HepG2 (cell line): ENCODE measurements around the gene MRPS7. TPM values are rescaled to one million over a fixed set of nuclear protein-coding genes. Genes with fewer than 3 reads are reported as not detected.
A peak's percentile ranks its signal among the peaks of the same experiment; 100 is the strongest.

ENCODE experiments used
- AKNA ChIP-seq: sonication (generic); formaldehyde crosslinking; IDR thresholded peaks from 2 replicates; pipeline ENCODE4 v1.4.0; 2020; ENCODE audit warnings: missing genetic modification reagents, borderline replicate concordance
- ATF7 ChIP-seq, 2 experiments: fragments of 450-650 bp in 1 of 2; sonication (generic) in 1 of 2; formaldehyde crosslinking in 1 of 2; IDR thresholded peaks; 2 replicates each; pipeline versions ENCODE4 v1.4.0 to v1.6.1; 2016 to 2020; ENCODE audit warnings: antibody characterized with exemption in 1 of 2, mild to moderate bottlenecking in 1 of 2, missing genetic modification reagents in 1 of 2
- CHCHD3 ChIP-seq: sonication (generic); formaldehyde crosslinking; IDR thresholded peaks from 2 replicates; pipeline ENCODE4 v1.8.0; 2022; ENCODE audit warnings: mild to moderate bottlenecking, missing genetic modification reagents, moderate library complexity
- ETV6 ChIP-seq: sonication (generic); formaldehyde crosslinking; conservative IDR thresholded peaks from 2 replicates; pipeline ENCODE4 v1.4.0; 2020; ENCODE audit warnings: missing genetic modification reagents
- EZH2 ChIP-seq: conservative IDR thresholded peaks from 2 replicates; pipeline ENCODE4 v1.6.1; 2012; ENCODE audit warnings: mild to moderate bottlenecking, low read depth, low read length, moderate library complexity
- HDAC1 ChIP-seq: sonication (generic); formaldehyde crosslinking; IDR thresholded peaks from 2 replicates; pipeline ENCODE4 v1.5.1; 2020; ENCODE audit warnings: mild to moderate bottlenecking, missing genetic modification reagents
- KDM6A ChIP-seq: IDR thresholded peaks from 2 replicates; pipeline ENCODE4 v1.6.1; 2016; ENCODE audit warnings: low read depth
- MLLT10 ChIP-seq: sonication (generic); formaldehyde crosslinking; IDR thresholded peaks from 2 replicates; pipeline ENCODE4 v1.4.0; 2020; ENCODE audit warnings: missing genetic modification reagents
- NCOA1 ChIP-seq: sonication (generic); formaldehyde crosslinking; IDR thresholded peaks from 2 replicates; pipeline ENCODE4 v1.9.0; 2021; ENCODE audit warnings: missing genetic modification reagents
- NFATC3 ChIP-seq: sonication (generic); formaldehyde crosslinking; IDR thresholded peaks from 2 replicates; pipeline ENCODE4 v1.5.1; 2020; ENCODE audit warnings: mild to moderate bottlenecking, missing genetic modification reagents
- NR0B2 ChIP-seq: sonication (generic); formaldehyde crosslinking; IDR thresholded peaks from 2 replicates; pipeline ENCODE4 v1.4.0; 2020; ENCODE audit warnings: mild to moderate bottlenecking, missing genetic modification reagents
- POLR2G ChIP-seq: fragments of 200-400 bp; formaldehyde crosslinking; IDR thresholded peaks from 2 replicates; pipeline ENCODE4 v1.6.1; 2018; ENCODE audit warnings: mild to moderate bottlenecking, low read depth, low read length, moderate library complexity
- RARG ChIP-seq: sonication (generic); formaldehyde crosslinking; IDR thresholded peaks from 2 replicates; pipeline ENCODE4 v1.4.0; 2020; ENCODE audit warnings: low read depth, mild to moderate bottlenecking, missing genetic modification reagents
- TRAFD1 ChIP-seq: sonication (generic); formaldehyde crosslinking; IDR thresholded peaks from 2 replicates; pipeline ENCODE4 v1.5.1; 2020; ENCODE audit warnings: missing genetic modification reagents, mild to moderate bottlenecking, borderline replicate concordance
- ZKSCAN5 ChIP-seq: sonication (generic); formaldehyde crosslinking; IDR thresholded peaks from 2 replicates; pipeline ENCODE4 v1.5.1; 2020; ENCODE audit warnings: mild to moderate bottlenecking, missing genetic modification reagents
- ZNF543 ChIP-seq: sonication (generic); formaldehyde crosslinking; IDR thresholded peaks from 2 replicates; pipeline ENCODE4 v1.4.0; 2020; ENCODE audit warnings: mild to moderate bottlenecking, missing genetic modification reagents
- ZNF777 ChIP-seq: sonication (generic); formaldehyde crosslinking; IDR thresholded peaks from 2 replicates; pipeline ENCODE4 v1.4.0; 2020; ENCODE audit warnings: missing genetic modification reagents
- ZNF816 ChIP-seq: sonication (generic); formaldehyde crosslinking; IDR thresholded peaks from 2 replicates; pipeline ENCODE4 v1.8.0; 2022; ENCODE audit warnings: missing genetic modification reagents, mild to moderate bottlenecking, borderline replicate concordance
- ZNF839 ChIP-seq: sonication (generic); formaldehyde crosslinking; IDR thresholded peaks from 2 replicates; pipeline ENCODE4 v1.4.0; 2020; ENCODE audit warnings: missing genetic modification reagents, mild to moderate bottlenecking, borderline replicate concordance
- polyA plus RNA-seq, 8 experiments: library from polyadenylated mRNA; depleted of rRNA in 3 of 8; stranded (reverse) in 7 of 8; unstranded in 1 of 8; fragments of >200 nt; fragmentation: Illumina TruSeq in 4 of 8; extraction: Trizol in 4 of 8; gene quantifications; 2 replicates each; pipeline versions ENCODE4 v1.2.1 to v1.2.3, GENCODE V29; 2011 to 2016; ENCODE audit warnings: low read depth in 4 of 8, missing spikeins in 1 of 8, mixed read lengths in 1 of 8; ENCODE audit not compliant: insufficient read depth in 1 of 8
- total RNA-seq, 5 experiments: library from RNA; depleted of rRNA; stranded (reverse); fragments of >200 nt; fragmentation: Illumina TruSeq; extraction: Trizol; gene quantifications; 2 replicates each; pipeline ENCODE4 v1.2.3, GENCODE V29; 2016; ENCODE audit warnings: low read depth in 1 of 5

MRPS7 gene
- total and polyA plus RNA-seq, 2 of the 13 experiments (the other 11 are each of a cell fraction or from before 2014, with no cell fraction given), result 97.0 to 162 TPM

GRCh38 chr17:75308732-75309629, 47.3 kb downstream of the MRPS7 start (continued):
- no peak for TF ChIP-seq EZH2
- no peak for TF ChIP-seq MLLT10 (CRISPR knock-in tag)
- peak; percentile 97 for TF ChIP-seq POLR2G
- TF ChIP-seq TRAFD1 (CRISPR knock-in tag), result no peak; the same call in 1 of the 2 replicates
- peak; percentile 90 for TF ChIP-seq ZNF543 (CRISPR knock-in tag)
- no peak for TF ChIP-seq RARG
- TF ChIP-seq ZNF839, result 0 out of 2 replicates have a peak, but pooled peaks have one; percentile 47
- no peak for TF ChIP-seq AKNA
- TF ChIP-seq ZNF816 (CRISPR knock-in tag), result peak; percentile 77; the same call in 1 of the 2 replicates
- TF ChIP-seq NFATC3 (CRISPR knock-in tag), result 0 out of 2 replicates have a peak, but pooled peaks have one; percentile 16
- TF ChIP-seq HDAC1 (CRISPR knock-in tag), result peak; percentile 85
- TF ChIP-seq CHCHD3 (CRISPR knock-in tag), result no peak
- 0 out of 2 replicates have a peak, but pooled peaks have one; percentile 16 for TF ChIP-seq ATF7 (IDR thresholded peaks at IDR 0.05)
- peak; percentile 77; the same call in 1 of the 2 replicates for TF ChIP-seq ATF7 (CRISPR knock-in tag; IDR thresholded peaks at IDR 0.05)
- peak; percentile 94 for TF ChIP-seq ZKSCAN5 (CRISPR knock-in tag)
- TF ChIP-seq NR0B2, result no peak
- TF ChIP-seq ZNF777 (CRISPR knock-in tag), result no peak; the same call in 1 of the 2 replicates
- no peak for TF ChIP-seq NCOA1 (CRISPR knock-in tag)
- TF ChIP-seq ETV6 (CRISPR knock-in tag), result no peak; the same call in 1 of the 2 replicates
- peak; percentile 95 for TF ChIP-seq KDM6A
